H4 (cell line): Measurements from ENCODE around the gene SEMA3F. TPM values are rescaled to one million over a fixed set of nuclear protein-coding genes. Genes with fewer than 3 reads are reported as not detected.
A peak's percentile ranks its signal among the peaks of the same experiment; 100 is the strongest.
"Not testable (repeated sequence)": the region's sequence is repeated elsewhere in the genome, so short reads cannot be mapped to it uniquely, and the experiment has no call there.

ENCODE experiments used
- DNase-seq: peaks from one replicate; pipeline ENCODE4 v3.0.0-alpha.2; 2015; ENCODE audit warnings: low spot score
- total RNA-seq: library from RNA; depleted of rRNA; stranded (reverse); fragments of >200 nt; shearing (Covaris generic); gene quantifications from 2 replicates; pipeline ENCODE4 v1.2.3, GENCODE V29; 2014

The SEMA3F gene
- total RNA-seq, 1 experiment from 2014 or later, result 0.33 TPM

- no peak for DNase-seq
These were observed 55.6 kb downstream of the SEMA3F start for GRCh38 chr3:50210510-50211367.

DNA sequence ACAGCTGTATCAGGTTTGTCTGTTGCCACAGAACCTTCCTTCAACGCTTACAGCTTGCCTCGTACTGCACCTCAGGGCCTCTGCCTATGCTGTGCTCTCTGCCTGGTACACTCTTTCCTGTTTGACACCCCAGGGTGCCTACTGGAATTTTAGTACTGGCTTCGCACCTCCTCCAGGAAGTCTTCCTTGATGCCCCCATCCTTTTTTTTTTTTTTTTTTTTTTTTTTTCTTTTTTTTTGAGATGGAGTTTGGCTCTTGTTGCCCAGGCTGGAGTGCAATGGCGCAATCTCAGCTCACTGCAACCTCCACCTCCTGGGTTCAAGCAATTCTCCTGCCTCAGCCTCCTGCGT is 56.2 kb downstream of the SEMA3F start:
- not testable (repeated sequence) for DNase-seq

GRCh38 chr3:50211930-50212329 is 56.8 kb downstream of the SEMA3F start:
- no peak for DNase-seq

GRCh38 chr3:50212502-50212901 is 57.4 kb downstream of the SEMA3F start:
- no peak for DNase-seq

GRCh38 chr3:50212971-50213370 is 57.8 kb downstream of the SEMA3F start:
- DNase-seq, result no peak

- DNase-seq, result no peak
These were observed 58.2 kb downstream of the SEMA3F start for GRCh38 chr3:50213373-50213772.

GRCh38 chr3:50214824-50215223 is 59.7 kb downstream of the SEMA3F start:
- no peak for DNase-seq

- no peak for DNase-seq
These were observed 60.4 kb downstream of the SEMA3F start for GRCh38 chr3:50215529-50215928.

GRCh38 chr3:50217681-50218080 is 62.6 kb downstream of the SEMA3F start:
- DNase-seq, result no peak

DNA sequence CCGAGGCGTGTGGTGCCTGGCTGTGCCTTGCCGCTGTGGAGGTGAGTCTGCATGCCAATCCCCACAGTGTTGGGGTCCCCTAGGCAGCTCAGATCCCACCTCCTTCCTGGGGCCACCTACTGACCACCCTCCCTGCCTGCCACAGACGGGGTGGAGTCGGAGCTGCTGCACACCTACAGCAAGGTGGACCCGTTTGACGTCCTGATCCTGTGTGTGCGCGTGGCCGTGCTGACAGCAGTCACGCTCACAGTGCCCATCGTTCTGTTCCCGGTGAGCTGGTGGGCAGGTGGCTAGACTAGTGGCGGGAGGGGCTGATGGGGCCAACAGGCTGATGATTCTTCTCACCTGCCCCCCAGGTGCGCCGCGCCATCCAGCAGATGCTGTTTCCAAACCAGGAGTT is 63.3 kb downstream of the SEMA3F start:
- DNase-seq, result no peak

- DNase-seq, result no peak
These were observed 64.2 kb downstream of the SEMA3F start for GRCh38 chr3:50219285-50219684.

GRCh38 chr3:50220109-50220508 is 65.0 kb downstream of the SEMA3F start:
- no peak for DNase-seq

DNA sequence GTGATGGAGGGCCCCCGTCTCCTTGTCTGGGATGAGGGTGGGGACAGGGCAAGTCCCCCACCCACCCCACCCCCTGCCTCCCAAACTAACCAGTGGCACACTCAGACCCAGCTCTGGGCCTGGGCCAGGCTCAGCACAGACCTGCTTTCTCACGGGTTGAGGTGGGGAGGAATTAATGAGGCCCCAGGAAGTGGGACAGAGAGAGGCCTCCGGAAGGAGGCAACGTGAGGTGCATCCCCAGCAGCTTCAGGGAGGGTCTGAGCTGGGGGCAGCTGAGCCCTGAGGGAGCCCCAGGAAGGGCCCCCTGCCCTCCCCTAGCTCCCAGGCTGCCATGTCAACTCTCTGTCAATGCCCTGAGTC is 65.9 kb downstream of the SEMA3F start:
- DNase-seq, result no peak

DNA sequence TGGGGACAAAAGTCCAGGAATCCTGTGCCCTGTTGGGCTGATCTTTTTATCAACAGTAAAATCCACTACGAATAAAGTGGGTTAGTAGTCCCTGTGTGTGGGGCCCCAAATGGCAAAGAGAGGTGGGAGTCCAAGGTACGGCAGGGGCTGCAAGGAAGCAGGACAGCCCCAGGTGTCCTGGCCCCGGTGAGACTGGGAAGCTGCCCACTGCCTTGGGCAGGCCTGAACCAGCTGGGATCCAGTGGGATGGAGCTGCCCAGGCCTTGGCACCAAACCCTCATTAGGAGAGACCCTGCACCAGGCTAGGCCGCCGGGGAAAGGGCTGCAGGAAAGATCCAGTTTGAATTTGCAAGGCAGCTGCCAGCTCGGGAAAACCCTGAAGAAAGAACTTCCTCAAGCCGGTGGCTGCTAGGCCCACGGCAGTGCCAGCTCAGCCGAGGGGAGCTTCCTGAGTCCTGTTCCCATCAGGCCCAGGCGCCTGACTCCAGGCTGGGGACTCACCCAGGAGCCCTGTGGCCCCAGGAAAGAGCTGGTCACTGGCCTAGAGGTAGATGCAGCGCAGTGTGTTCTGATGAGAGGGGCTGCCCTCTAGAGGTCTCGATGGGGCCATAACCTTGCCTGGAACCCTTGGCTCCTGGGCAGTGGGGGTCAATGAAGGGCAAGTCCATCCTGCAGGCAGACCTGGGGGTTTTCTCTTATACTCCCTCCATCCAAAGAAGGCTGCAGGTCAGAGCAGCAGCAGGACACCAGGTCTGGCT is 66.5 kb downstream of the SEMA3F start:
- no peak for DNase-seq

- no peak for DNase-seq
These were observed 67.0 kb downstream of the SEMA3F start for GRCh38 chr3:50222169-50222528.

DNA sequence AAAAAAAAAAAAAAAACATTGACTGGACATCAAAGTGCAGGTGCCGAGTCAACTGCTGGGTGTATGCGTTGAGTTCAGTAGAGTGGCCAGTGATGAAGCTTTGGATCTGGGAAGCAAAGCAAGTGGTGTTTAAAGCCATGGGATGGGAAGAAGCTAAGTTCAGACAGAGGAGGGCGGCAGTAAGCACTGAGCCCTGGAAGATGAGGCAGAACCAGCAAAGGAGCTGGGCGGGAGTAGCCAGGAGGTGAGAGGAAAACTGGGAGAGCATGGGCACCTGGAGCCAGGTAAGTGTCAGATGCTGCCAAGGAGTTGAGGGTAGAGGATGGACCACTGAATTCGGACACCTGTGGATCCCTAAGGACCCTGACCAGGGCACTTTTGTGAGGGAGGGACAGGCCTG is 69.5 kb downstream of the SEMA3F start:
- no peak for DNase-seq

- DNase-seq, result no peak
These were observed 71.8 kb downstream of the SEMA3F start for GRCh38 chr3:50226888-50227389.

- DNase-seq, result peak; percentile 72
These were observed 72.5 kb downstream of the SEMA3F start for GRCh38 chr3:50227390-50228183.

- DNase-seq, result not testable (repeated sequence)
These were observed 73.2 kb downstream of the SEMA3F start for GRCh38 chr3:50228184-50228763.

DNA sequence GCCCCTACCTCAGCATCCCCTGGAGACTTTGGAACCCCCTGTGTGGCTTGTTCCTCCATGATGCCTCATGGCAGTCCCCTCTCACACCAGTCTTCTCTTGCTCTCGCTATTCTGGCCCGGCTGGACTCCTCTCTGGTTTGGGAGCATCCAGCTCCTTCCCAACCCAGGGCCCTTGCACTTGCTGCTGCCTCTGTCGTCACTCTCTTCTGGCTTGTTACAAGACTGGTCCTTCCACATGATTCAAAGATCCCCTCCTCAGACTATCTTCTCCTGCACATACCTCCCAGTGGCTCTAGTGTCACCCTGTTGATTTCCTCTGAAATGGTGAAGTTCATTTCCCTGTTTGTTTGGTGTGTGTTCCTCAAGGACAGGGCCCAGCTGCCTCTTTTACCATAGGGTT is 74.4 kb downstream of the SEMA3F start:
- DNase-seq, result no peak

DNA sequence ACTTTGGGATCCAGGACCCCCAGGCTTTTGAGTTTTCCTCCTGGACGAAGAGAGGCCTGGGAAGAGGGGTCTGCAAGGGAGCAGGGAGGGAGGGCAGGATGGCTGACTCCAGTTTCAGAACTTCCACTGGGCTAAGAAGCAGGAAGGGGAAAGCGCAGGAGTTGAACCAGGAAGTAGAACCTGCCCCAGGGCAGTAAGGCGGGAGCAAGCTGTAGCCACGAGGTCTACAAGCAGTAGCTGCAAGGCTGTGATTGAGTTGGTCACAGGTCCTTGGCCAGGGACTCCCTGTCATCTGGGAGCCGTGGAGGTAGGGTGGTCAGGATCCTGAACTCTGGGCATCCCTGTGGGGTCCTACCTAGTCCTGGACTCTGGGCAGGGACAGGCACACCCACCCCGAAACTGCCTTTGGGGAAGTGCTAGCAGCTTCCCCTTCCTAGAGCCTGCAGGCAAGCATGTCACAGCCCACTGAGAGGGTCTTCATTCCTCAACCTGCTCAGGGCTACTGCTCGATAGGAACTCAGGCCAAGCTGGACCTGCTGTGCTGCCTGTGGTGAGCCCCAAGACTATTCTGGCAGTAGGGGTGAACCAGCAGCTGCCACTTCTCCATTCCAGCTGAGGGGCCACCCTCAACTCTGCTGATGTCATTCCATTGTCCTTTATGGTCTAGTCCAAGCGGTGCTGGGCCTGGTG is 75.1 kb downstream of the SEMA3F start:
- no peak for DNase-seq
